Measurements from ENCODE around the gene TRAF5. TPM values are rescaled to one million over a fixed set of nuclear protein-coding genes. Genes with fewer than 3 reads are reported as not detected.
"Not testable (repeated sequence)": the region's sequence is repeated elsewhere in the genome, so short reads cannot be mapped to it uniquely, and the experiment has no call there.

TRAF5 gene
- polyA plus RNA-seq (2013, experiment 1 of 2; ENCODE audit: insufficient read length), result 38.7 TPM
- polyA plus RNA-seq (2013, experiment 2 of 2; ENCODE audit: insufficient read length), result 39.8 TPM

GRCh38 chr1:211326528-211327345, at the start of gene TRAF5:
Gene TRAF5 (plus strand): TSS chr1:211326833. CDS start chr1:211353240, 26,407 bp downstream.
- peak; percentile 58 for DNase-seq

DNA sequence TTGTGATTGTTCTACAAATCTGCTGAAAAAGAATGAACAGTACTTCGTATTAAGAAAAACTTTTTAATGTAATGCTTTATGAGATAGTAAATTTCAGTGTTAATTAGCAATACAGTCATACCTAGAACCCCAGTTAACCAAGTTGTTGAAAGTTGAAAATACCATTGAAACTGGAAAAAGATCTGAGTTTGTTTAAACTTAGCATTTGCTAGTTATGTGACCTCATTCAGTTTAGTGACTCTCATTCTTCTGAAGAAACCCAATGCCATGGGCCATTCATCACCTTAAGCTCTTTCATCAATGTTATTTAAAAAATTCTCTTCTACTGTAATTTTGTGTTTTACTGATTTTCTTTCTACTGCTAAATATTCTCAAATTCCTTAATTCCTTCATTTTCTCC, 47.3 kb upstream of the TRAF5 start:
- DNase-seq, result no peak

- no peak for DNase-seq
These were observed 45.7 kb upstream of the TRAF5 start for GRCh38 chr1:211280910-211281309.

DNA sequence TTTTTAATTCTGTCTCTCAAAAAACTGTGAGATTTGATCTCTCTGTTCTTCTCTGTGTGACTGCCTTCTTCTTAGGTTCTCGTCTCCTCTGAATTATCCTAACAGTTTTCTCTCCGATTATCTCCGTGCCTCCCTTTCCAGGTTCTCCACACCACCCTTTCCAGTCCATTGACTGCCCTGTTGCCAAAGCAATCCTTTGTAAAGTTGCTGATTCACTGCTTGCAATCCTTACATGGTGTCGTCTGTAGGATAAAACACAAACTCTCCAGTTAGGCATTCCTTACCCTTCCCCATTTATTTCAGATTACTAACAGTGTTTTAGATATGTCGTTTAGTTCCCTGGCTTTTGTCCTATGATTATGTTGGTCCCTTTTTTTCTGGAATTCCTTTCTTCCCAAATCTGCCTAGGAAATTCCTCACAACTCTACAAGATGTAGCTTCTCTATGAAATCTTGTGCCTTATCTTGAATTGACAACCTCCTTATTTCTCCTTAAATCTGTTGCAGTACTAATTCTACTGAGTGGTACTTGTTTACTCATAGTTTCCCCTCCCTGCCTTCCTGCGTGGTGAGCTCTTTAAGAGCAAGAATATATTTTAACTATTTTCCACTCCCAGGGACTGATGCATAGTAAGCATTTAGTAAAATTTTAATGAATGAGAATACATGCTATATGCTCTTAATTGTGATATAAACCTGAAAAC, 45.2 kb upstream of the TRAF5 start:
- DNase-seq, result peak; percentile 19

DNA sequence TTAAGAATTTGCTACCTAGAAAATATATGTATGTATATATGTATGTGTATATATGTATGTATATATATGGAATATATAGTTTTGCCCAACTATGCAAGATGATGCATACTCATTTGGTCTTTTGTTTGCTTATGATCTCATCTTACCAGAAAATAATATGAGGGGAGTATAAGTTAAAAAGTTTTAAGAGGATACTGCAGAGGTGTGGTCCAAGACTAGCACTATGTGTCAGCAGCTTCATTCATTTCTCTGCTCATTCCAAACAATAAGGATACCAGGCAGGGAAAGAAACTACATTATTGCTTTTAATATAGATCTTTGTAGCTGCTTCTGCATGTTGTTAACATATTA, 44.6 kb upstream of the TRAF5 start:
- no peak for DNase-seq

GRCh38 chr1:211285196-211285595, 41.4 kb upstream of the TRAF5 start:
- no peak for DNase-seq

GRCh38 chr1:211287218-211287617, 39.4 kb upstream of the TRAF5 start:
- DNase-seq, result no peak

GRCh38 chr1:211292411-211292810, 34.2 kb upstream of the TRAF5 start:
- no peak for DNase-seq

GRCh38 chr1:211296396-211296795, 30.2 kb upstream of the TRAF5 start:
- no peak for DNase-seq

DNA sequence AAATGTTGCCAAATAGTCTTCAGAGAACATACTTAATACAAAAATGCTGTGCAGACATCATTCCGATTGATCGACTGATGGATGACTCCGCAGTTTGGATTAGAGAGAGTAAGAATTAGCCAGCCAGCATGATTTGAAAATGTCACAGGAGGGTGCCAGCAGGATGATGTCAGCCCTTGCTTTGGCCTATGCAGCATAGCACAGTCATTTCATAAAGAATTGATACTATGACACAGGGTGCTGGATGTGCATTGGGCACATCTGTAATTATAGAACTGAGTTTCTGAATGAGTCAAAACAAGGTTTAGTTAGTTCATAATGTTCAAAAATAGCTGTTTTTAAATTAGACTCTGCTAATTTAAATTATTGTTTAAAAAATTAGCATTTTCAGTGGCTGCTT, 21.6 kb upstream of the TRAF5 start:
- peak; percentile 76 for DNase-seq

DNA sequence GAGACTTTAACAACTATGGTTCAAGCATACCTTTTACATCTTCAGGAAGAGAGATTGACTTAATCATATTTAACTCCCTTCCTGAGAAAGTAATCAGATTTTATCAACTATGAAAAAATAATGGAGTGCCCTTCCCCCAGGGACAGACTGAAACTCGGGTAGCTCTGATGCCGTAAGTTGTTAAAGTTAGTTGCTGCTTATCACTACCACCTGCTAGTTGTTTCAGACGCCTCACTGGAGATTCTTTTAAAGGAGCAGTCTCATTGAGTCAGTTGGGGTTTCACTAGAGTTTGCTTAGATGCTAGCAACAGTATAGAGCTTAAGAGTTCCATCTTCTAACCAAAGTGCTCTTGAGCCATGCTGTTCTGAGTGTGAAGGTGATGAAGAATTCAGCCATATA, 17.0 kb upstream of the TRAF5 start:
- no peak for DNase-seq

DNA sequence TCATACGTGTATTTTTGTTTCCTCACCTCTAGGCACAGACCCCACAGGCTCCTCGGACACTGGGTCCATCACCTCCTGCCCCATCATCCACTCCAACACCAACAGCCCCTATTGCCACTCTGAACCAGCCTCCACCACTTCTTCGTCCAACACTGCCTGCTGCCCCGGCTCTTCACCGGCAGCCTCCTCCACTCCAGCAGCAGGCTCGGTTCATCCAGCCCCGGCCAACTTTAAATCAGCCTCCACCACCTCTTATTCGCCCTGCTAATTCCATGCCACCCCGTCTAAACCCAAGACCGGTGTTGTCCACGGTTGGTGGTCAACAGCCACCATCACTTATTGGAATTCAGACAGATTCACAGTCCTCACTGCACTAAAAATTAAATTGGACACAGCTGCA, 13.2 kb upstream of the TRAF5 start:
- DNase-seq, result no peak

DNA sequence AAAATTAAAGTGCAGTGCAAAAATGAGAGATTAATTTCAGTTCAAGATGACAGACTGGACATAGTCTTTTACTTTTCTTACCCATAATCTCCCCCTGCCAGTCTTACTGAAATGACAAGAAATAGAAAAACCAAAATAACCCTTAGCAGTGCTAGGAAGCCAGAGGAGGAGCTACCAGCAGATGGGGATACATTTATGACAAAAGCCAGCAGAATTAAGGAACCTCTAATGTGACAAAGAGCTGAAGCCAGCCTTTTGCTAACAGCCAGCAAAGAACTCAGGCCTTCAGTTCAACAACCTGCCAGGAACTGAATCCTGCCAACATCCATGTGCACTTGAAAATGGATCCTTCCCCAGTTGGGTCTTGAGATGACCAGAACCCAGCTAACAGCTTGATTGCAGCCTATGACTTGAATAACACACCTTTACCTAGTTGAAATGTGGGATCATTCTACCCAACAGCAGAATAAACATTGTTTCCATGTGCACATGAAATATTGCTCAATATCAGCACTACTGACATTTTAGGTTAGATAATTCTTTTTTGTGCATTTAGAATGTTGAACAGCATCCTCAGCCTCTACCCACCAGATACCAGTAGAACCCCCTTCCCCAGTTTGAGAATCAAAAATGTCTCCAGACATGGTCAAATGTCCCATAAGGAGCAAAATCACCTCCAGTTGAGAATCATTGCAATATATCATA, 7.9 kb upstream of the TRAF5 start:
- DNase-seq, result no peak

- no peak for DNase-seq
These were observed 6.7 kb upstream of the TRAF5 start for GRCh38 chr1:211319892-211320291.

DNA sequence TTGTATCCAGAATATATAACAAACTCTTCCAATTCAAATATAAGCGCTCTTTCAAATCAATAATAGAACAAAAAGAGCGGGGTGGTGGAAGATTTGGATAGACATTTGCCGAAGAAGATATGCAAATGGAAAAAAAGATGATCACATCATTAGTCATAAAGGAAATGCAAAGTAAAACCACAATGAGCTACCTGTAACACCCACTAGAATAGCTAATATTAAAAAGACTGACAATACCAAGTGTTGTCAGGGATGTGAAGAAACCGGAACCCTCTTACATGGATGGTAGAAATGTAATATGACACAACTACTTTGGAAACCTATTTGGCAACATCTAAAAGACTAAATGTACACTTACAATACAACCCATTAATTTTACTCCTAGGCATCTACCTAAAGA, 5.7 kb upstream of the TRAF5 start:
- no peak for DNase-seq

DNA sequence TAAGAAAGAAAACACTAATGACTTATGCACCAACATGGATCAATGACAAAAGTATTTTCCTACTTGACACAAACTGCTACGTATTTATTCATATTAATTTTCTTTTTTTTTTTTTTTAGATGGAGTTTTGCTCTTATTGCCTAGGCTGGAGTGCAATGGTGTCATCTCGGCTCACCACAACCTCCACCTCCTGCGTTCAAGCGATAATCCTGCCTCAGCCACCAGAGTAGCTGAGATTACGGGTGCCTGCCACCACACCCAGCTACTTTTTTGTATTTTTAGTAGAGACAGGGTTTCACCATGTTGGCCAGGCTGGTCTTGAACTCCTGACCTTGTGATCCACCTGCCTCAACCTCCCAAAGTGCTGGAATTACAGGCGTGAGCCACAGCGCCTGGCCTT, 5.0 kb upstream of the TRAF5 start:
- not testable (repeated sequence) for DNase-seq

DNA sequence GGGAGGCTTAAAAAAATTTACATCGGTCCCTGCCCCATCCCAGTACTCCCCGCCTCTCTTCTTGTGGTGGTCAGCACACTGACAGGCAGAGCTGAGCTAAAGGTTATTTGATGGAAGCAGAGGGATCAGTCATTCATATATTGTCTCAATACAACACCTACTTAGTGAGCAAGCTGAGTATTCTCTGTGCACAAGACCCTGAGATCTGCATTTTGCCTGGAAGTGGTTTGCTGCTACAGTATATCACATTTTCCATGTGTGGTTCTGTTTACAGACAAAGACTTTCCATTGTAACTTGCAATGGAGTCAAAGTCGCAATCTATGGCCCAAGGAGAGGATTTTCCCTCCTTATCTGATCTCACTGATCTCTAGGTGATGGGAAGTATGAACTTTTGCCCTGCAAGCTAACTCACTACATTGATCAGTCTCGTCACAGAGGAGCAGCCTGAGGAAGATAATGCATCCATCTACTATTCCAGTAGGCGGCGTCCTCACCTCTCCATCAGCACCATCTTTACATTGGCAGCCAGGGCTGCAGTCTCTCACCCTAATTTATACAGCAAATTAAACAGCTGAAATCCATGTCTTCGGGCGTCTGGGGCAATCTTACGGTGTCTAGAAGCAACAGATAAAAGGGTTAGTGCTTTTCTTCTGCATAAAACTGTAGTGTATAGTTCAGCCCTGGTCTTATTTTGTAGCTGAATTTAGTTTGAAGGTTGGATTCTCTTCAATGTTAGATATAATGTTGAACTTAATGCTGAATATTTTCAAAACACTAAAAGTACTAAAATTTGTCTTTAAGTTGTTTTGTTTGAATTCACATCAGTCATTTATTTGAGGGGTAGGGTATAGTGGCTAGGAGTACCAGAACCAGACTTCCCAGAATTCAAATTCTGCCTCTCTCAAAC, 3.2 kb upstream of the TRAF5 start:
- peak; percentile 67 for DNase-seq

DNA sequence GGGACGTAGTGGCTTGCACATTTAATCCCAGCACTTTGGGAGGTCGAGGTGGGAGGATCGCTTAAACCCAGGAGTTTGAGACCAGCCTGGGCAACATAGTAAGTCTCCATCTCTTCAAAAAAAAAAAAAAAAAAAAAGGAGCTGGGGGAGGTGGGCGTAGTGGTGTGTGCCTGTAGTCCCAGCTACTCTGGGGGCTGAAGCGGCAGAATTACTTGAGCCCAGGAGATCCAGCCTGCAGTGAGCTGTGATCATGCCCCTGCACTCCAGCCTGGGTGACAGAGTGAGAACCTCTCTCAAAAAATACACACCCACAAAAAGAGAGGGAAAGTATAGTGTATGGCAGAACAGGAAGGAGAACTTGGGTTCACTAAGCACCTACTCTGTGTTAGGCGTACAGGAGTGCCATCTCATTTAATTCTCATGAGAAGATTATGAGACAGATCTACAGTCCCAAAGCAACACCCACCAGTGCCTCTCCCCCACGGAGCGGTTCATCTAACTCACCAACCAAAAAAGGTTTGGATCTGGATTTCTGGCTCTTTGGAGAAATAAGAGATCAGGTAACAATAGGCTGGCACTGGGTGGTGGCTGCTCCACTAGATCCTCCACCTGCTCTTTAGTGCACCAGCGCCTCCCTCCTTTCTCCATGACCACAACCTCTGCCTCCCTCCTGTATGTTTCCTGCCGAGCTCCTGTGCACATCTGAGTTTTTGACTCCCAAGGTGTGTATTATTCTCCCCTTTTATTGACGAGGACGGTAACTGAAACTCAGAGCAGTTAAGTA, 1.4 kb upstream of the TRAF5 start:
- DNase-seq, result no peak

- DNase-seq, result no peak
These were observed 499 bp upstream of the TRAF5 start for GRCh38 chr1:211326140-211326527.

DNA sequence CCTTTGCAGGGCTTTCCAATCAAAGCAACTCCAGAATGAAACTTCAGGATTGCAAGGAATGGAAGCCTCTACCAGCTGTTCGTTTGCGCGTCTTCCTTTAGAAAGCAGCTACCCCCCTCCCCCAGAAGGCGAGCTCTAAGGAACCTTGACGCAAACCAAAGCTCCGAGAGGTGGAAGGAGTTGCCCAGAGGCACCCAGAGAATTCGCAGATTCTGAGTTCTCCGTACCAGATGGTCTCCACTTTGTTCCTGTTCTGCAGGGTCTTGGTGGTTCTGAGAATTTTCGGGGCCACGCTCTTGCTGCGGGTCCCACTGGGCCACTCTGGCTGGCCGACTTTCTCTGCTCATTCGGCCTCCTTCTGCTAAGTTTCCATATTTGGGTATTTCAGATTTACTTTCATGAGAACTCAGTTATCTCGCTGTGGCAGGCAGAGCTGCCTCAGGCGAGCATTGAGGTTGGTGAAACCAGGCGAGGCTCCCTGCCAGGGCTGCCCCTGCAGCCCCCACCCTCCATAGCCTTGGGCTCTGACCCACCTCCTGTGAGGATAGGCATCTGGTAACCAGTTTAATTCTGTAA, 801 bp downstream of the TRAF5 start:
- peak; percentile 60 for DNase-seq

- no peak for DNase-seq
These were observed 1.6 kb downstream of the TRAF5 start for GRCh38 chr1:211328084-211328694.

Measured in fibroblast of skin of scalp (primary cell).